ENCODE measurements around the gene TBC1D5.

- TF ChIP-seq POLR2A (IDR thresholded peaks at IDR 0.05; ENCODE audit: low read length) (no peak), HOXB13 (CRISPR knock-in tag; IDR thresholded peaks at IDR 0.05; ENCODE audit: low read depth) (no peak), CTCF (IDR thresholded peaks at IDR 0.05) (no peak), EHMT2 (IDR thresholded peaks at IDR 0.05; ENCODE audit: low read depth) (no peak), ZFP36 (IDR thresholded peaks at IDR 0.05; ENCODE audit: borderline replicate concordance, partially characterized antibody) (no peak), BCL3 (IDR thresholded peaks at IDR 0.05) (no peak), CHD2 (IDR thresholded peaks at IDR 0.05; ENCODE audit: low read length, partially characterized antibody) (no peak), ELK1 (IDR thresholded peaks at IDR 0.05; ENCODE audit: low read depth, low read length) (no peak), MAFK (IDR thresholded peaks at IDR 0.05; ENCODE audit: partially characterized antibody) (no peak), FOSL2 (IDR thresholded peaks at IDR 0.05) (no peak), FOSL2 (CRISPR knock-in tag; IDR thresholded peaks at IDR 0.05) (no peak)
- TF ChIP-seq, protein P1, sequence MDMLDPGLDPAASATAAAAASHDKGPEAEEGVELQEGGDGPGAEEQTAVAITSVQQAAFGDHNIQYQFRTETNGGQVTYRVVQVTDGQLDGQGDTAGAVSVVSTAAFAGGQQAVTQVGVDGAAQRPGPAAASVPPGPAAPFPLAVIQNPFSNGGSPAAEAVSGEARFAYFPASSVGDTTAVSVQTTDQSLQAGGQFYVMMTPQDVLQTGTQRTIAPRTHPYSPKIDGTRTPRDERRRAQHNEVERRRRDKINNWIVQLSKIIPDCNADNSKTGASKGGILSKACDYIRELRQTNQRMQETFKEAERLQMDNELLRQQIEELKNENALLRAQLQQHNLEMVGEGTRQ (IDR thresholded peaks at IDR 0.05) = no peak
Observed at GRCh38 chr3:17367171-17367570, 375.3 kb downstream of the TBC1D5 start.

Data from A549 (cell line).